A549 (cell line): ENCODE results near the gene SH3RF3. TPM values are rescaled to one million over a fixed set of nuclear protein-coding genes. Genes with fewer than 3 reads are reported as not detected.

ENCODE experiments used
- ATAC-seq, 2 experiments: fragments of 200-7000 bp in 1 of 2; fragments of >200 bp in 1 of 2; cut with Nextera tagmentation in 1 of 2; cut with Tn5 transposase in 1 of 2; 3 replicates each; pipeline versions ENCODE4 v1.8.0 to v1.9.1; 2018 to 2020; ENCODE audit warnings: mild to moderate bottlenecking in 1 of 2, moderate library complexity in 1 of 2
- CTCF ChIA-PET: fragments of 300-600 bp; sonication (Branson Sonifier 250); formaldehyde crosslinking; extraction: SDS; loops from one replicate; lab custom pipeline; 2021; ENCODE audit warnings: antibody characterized with exemption, inconsistent platforms; lab: Yijun Ruan, JAX
- POLR2A ChIA-PET: fragments of 350-600 bp; formaldehyde crosslinking; extraction: SDS; loops from one replicate; lab custom pipeline; 2021; ENCODE audit warnings: antibody characterized with exemption, inconsistent platforms; lab: Yijun Ruan, JAX
- DNase-seq, 2 experiments: peaks; one replicate each; pipeline versions ENCODE4 v3.0.0 to v3.0.0-alpha.2; 2011 to 2016; ENCODE audit warnings: low read depth in 1 of 2, low spot score in 1 of 2
- FAIRE-seq: peaks from 2 replicates; lab custom pipeline; 2011; peaks lifted over from hg19 to GRCh38; lab: Jason Lieb, UNC
- H3K27ac ChIP-seq, 2 experiments: fragments of >200 bp; sonication (Bioruptor Twin); formaldehyde crosslinking; 3 replicates each; pipeline ENCODE4 v1.5.1; 2016 to 2017
- H3K4me1 ChIP-seq: fragments of >200 bp; sonication (Bioruptor Twin); formaldehyde crosslinking; 3 replicates; pipeline ENCODE4 v1.6.1; 2016
- H3K4me2 ChIP-seq: fragments of >200 bp; sonication (Bioruptor Twin); formaldehyde crosslinking; 3 replicates; pipeline ENCODE4 v1.6.1; 2016
- H3K4me3 ChIP-seq: fragments of >200 bp; sonication (Bioruptor Twin); formaldehyde crosslinking; 3 replicates; pipeline ENCODE4 v1.5.1; 2016
- H3K9me3 ChIP-seq: fragments of >200 bp; sonication (Bioruptor Twin); formaldehyde crosslinking; 3 replicates; pipeline ENCODE4 v1.6.1; 2016
- BCL3 ChIP-seq: fragments of >200 bp; sonication (Bioruptor Twin); formaldehyde crosslinking; IDR thresholded peaks from 3 replicates; pipeline ENCODE4 v1.6.1; 2016
- BHLHE40 ChIP-seq: IDR thresholded peaks from 2 replicates; pipeline ENCODE4 v1.6.1; 2012; ENCODE audit warnings: low read depth, low read length, inconsistent platforms
- E2F6 ChIP-seq: IDR thresholded peaks from 2 replicates; pipeline ENCODE4 v1.6.1; 2012; ENCODE audit warnings: low read depth, borderline replicate concordance
- EHMT2 ChIP-seq: fragments of 200-600 bp; sonication (generic); IDR thresholded peaks from 2 replicates; pipeline ENCODE4 v1.6.1; 2016; ENCODE audit warnings: antibody characterized with exemption, low read depth, mild to moderate bottlenecking, moderate library complexity
- ELK1 ChIP-seq: fragments of 150-350 bp; IDR thresholded peaks from 2 replicates; pipeline ENCODE4 v1.6.1; 2014; ENCODE audit warnings: low read depth, mild to moderate bottlenecking, low read length
- EP300 ChIP-seq, 2 experiments: fragments of >200 bp; sonication (Bioruptor Twin); formaldehyde crosslinking; IDR thresholded peaks; 2 replicates in 1 of 2; 3 replicates in 1 of 2; pipeline ENCODE4 v1.6.1; 2016 to 2017
- ESRRA ChIP-seq: fragments of 150-350 bp; IDR thresholded peaks from 2 replicates; pipeline ENCODE4 v1.6.1; 2014; ENCODE audit warnings: mild to moderate bottlenecking, low read length, borderline replicate concordance
- FOSL2 ChIP-seq, 2 experiments: fragments of 450-650 bp in 1 of 2; fragments of >200 bp in 1 of 2; sonication (Bioruptor Twin) in 1 of 2; formaldehyde crosslinking; IDR thresholded peaks; 2 replicates each; pipeline versions ENCODE4 v1.5.0 to v1.6.1; 2016 to 2020; ENCODE audit warnings: mild to moderate bottlenecking in 1 of 2, moderate library complexity in 1 of 2
- FOXS1 ChIP-seq: fragments of 250-450 bp; sonication (Bioruptor Pico); IDR thresholded peaks from 2 replicates; pipeline ENCODE4 v1.5.0; 2020; ENCODE audit warnings: mild to moderate bottlenecking, moderate library complexity
- HDAC2 ChIP-seq: fragments of 200-600 bp; sonication (generic); IDR thresholded peaks from 2 replicates; pipeline ENCODE4 v1.6.1; 2016
- HEYL ChIP-seq: fragments of 250-450 bp; sonication (Bioruptor Pico); IDR thresholded peaks from 2 replicates; pipeline ENCODE4 v1.8.0; 2021; ENCODE audit warnings: mild to moderate bottlenecking, moderate library complexity
- HOXB13 ChIP-seq: fragments of 250-450 bp; sonication (Bioruptor Pico); IDR thresholded peaks from 2 replicates; pipeline ENCODE4 v1.5.0; 2020; ENCODE audit warnings: low read depth, mild to moderate bottlenecking, moderate library complexity
- JUN ChIP-seq, 2 experiments: fragments of >200 bp; sonication (Bioruptor Twin); formaldehyde crosslinking; IDR thresholded peaks; 2 replicates in 1 of 2; 3 replicates in 1 of 2; pipeline ENCODE4 v1.6.1; 2016 to 2017
- JUNB ChIP-seq: fragments of >200 bp; sonication (Bioruptor Twin); formaldehyde crosslinking; IDR thresholded peaks from 2 replicates; pipeline ENCODE4 v1.6.1; 2016
- KDM1A ChIP-seq: fragments of 200-600 bp; sonication (generic); IDR thresholded peaks from 2 replicates; pipeline ENCODE4 v1.6.1; 2016; ENCODE audit warnings: low read depth, mild to moderate bottlenecking
- MAFK ChIP-seq: fragments of 450-650 bp; IDR thresholded peaks from 2 replicates; pipeline ENCODE4 v1.6.1; 2014; ENCODE audit not compliant: partially characterized antibody
- NPAS2 ChIP-seq: fragments of 250-450 bp; sonication (Bioruptor Pico); IDR thresholded peaks from 2 replicates; pipeline ENCODE4 v1.8.0; 2022; ENCODE audit warnings: mild to moderate bottlenecking, moderate library complexity, borderline replicate concordance
- NR3C1 ChIP-seq: fragments of >200 bp; sonication (Bioruptor Twin); formaldehyde crosslinking; IDR thresholded peaks from 3 replicates; pipeline ENCODE4 v1.6.1; 2017
- PHF8 ChIP-seq: fragments of 200-600 bp; sonication (generic); IDR thresholded peaks from 2 replicates; pipeline ENCODE4 v1.6.1; 2016; ENCODE audit warnings: low read depth, mild to moderate bottlenecking, antibody characterized with exemption, moderate library complexity, borderline replicate concordance
- POLR2AphosphoS2 ChIP-seq: conservative IDR thresholded peaks from 2 replicates; pipeline ENCODE4 v1.6.1; 2012; ENCODE audit warnings: low read length, improper control_type of control experiment, inconsistent platforms
- RAD21 ChIP-seq, 2 experiments: fragments of >200 bp in 1 of 2; sonication (Bioruptor Twin) in 1 of 2; formaldehyde crosslinking in 1 of 2; IDR thresholded peaks in 1 of 2; conservative IDR thresholded peaks in 1 of 2; 2 replicates in 1 of 2; 3 replicates in 1 of 2; pipeline ENCODE4 v1.6.1; 2012 to 2018; ENCODE audit warnings: inconsistent platforms in 1 of 2
- RCOR1 ChIP-seq: fragments of 150-350 bp; IDR thresholded peaks from 2 replicates; pipeline ENCODE4 v1.6.1; 2014; ENCODE audit warnings: antibody characterized with exemption, low read length, low read depth
- REST ChIP-seq: fragments of 200-600 bp; sonication (generic); IDR thresholded peaks from 2 replicates; pipeline ENCODE4 v1.6.1; 2016; ENCODE audit warnings: antibody characterized with exemption, mild to moderate bottlenecking, moderate library complexity
- RNF2 ChIP-seq: fragments of 200-600 bp; sonication (generic); IDR thresholded peaks from 2 replicates; pipeline ENCODE4 v1.6.1; 2016; ENCODE audit warnings: low read depth, mild to moderate bottlenecking, antibody characterized with exemption, moderate library complexity, borderline replicate concordance
- SMC3 ChIP-seq: fragments of >200 bp; sonication (Bioruptor Twin); formaldehyde crosslinking; IDR thresholded peaks from 3 replicates; pipeline ENCODE4 v1.6.1; 2018; ENCODE audit warnings: inconsistent platforms
- USF2 ChIP-seq: fragments of 450-650 bp; IDR thresholded peaks from 2 replicates; pipeline ENCODE4 v1.6.1; 2014; ENCODE audit warnings: antibody characterized with exemption
- ZFP36 ChIP-seq: fragments of 450-650 bp; IDR thresholded peaks from 2 replicates; pipeline ENCODE4 v1.6.1; 2014; ENCODE audit warnings: borderline replicate concordance; ENCODE audit not compliant: partially characterized antibody
- WGBS: methylation state at CpG from one replicate; pipeline ENCODE4 v1.1.6; 2017; ENCODE audit errors: missing lambda C conversion rate; 5-methylcytosine and 5-hydroxymethylcytosine counted together
- polyA plus RNA-seq, 4 experiments: library from polyadenylated mRNA; depleted of rRNA in 3 of 4; stranded (reverse); fragments of >200 nt; fragmentation: RNase III in 1 of 4; extraction: RNeasy Plus Mini Kit Qiagen cat#74134 plus additional on column Dnase treatment in 1 of 4; gene quantifications; 2 replicates in 3 of 4; 3 replicates in 1 of 4; pipeline ENCODE4 v1.2.3, GENCODE V29; 2011 to 2017

Gene SH3RF3
- polyA plus RNA-seq, 2 of the 4 experiments (the other 2 are of a cell fraction), result 0.04 to 0.21 TPM

GRCh38 chr2:109211315-109211714 is 82.3 kb downstream of the SH3RF3 start:
- ChIA-PET CTCF (interaction anchor here (1.2 to 1.3 kb wide), 2 partner anchors 18 to 299 kb away, joined by 3 to 5 read pairs; no protein-coding TSS in a partner anchor), POLR2A (no interaction called here)
- ATAC-seq, result no peak
- Histone ChIP-seq H3K27ac (no peak overlapping the region), H3K4me1 (peaks cover 11% of the 10 kb centered on the region), H3K4me3 (no peak overlapping the region), H3K9me3 (no peaks in the 10 kb centered on the region), H3K4me2 (no peak overlapping the region)
- no peak for FAIRE-seq
- 61% methylated on average over 10 of the region's 10 CpGs for WGBS
- no peak for DNase-seq
- TF ChIP-seq RAD21 (conservative IDR thresholded peaks at IDR 0.05 in 1 of 2, IDR thresholded peaks at IDR 0.05 in 1 of 2), result no peak
- TF ChIP-seq E2F6, result no peak
- no peak for TF ChIP-seq BCL3
- no peak for TF ChIP-seq POLR2AphosphoS2
- TF ChIP-seq NR3C1, result no peak
- TF ChIP-seq BHLHE40, result no peak
- TF ChIP-seq RNF2, result no peak
- TF ChIP-seq JUNB, result no peak
- TF ChIP-seq FOSL2 (IDR thresholded peaks at IDR 0.05), result no peak
- no peak for TF ChIP-seq FOSL2 (CRISPR knock-in tag; IDR thresholded peaks at IDR 0.05)
- TF ChIP-seq HDAC2, result no peak
- no peak for TF ChIP-seq USF2
- TF ChIP-seq EP300 (IDR thresholded peaks at IDR 0.05), result no peak
- no peak for TF ChIP-seq REST
- no peak for TF ChIP-seq MAFK

GRCh38 chr2:109212836-109213563 is 84.0 kb downstream of the SH3RF3 start:
- ATAC-seq, result no peak
- peaks cover 11% of the 10 kb centered on the region for H3K4me1 ChIP-seq
- TF ChIP-seq NR3C1 (no peak), HOXB13 (CRISPR knock-in tag) (no peak), MAFK (no peak), SMC3 (no peak), EHMT2 (no peak), HEYL (CRISPR knock-in tag) (no peak), RCOR1 (no peak), NPAS2 (no peak), FOXS1 (CRISPR knock-in tag) (no peak), ELK1 (no peak), ESRRA (no peak), PHF8 (no peak), FOSL2 (IDR thresholded peaks at IDR 0.05) (no peak), FOSL2 (CRISPR knock-in tag; IDR thresholded peaks at IDR 0.05) (no peak), JUN (IDR thresholded peaks at IDR 0.05) (no peak), ZFP36 (no peak), KDM1A (no peak)

More at GRCh38 chr2:109212836-109213563, 84.0 kb downstream of the SH3RF3 start:
- H3K27ac ChIP-seq, result no peak overlapping the region
- H3K9me3 ChIP-seq, result no peaks in the 10 kb centered on the region
- POLR2A ChIA-PET, result no interaction called here
- DNase-seq (no peak), FAIRE-seq (no peak)
- whole genome bisulfite sequencing, result 81% methylated on average over 10 of the region's 10 CpGs
- CTCF ChIA-PET, result no interaction called here
- H3K4me3 ChIP-seq, result no peak overlapping the region
- no peak overlapping the region for H3K4me2 ChIP-seq
